DMS53 (cell line): Measurements from ENCODE around the gene PROSER3.

Source experiments
- DNase-seq: peaks from one replicate; lab custom pipeline; 2025; lab: John Stamatoyannopoulos, UW

PROSER3 gene

DNA sequence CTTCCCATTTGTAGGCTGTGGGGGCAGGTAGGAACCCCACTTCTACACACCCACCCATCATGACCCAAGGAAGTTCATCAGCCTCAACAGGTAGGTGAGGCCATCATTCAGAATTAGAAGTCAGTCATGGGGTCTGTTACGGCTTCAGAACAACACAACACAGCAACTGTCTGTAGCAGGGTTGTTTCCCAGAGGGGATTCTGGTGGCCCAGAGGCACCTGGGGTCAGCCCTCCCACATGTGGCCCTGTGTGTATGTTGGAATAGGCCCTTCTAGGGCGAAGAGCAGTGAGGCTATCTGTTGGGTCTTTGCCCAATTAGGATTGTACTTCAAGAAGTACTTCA, 19.1 kb upstream of the PROSER3 start:
- DNase-seq, result no peak

DNA sequence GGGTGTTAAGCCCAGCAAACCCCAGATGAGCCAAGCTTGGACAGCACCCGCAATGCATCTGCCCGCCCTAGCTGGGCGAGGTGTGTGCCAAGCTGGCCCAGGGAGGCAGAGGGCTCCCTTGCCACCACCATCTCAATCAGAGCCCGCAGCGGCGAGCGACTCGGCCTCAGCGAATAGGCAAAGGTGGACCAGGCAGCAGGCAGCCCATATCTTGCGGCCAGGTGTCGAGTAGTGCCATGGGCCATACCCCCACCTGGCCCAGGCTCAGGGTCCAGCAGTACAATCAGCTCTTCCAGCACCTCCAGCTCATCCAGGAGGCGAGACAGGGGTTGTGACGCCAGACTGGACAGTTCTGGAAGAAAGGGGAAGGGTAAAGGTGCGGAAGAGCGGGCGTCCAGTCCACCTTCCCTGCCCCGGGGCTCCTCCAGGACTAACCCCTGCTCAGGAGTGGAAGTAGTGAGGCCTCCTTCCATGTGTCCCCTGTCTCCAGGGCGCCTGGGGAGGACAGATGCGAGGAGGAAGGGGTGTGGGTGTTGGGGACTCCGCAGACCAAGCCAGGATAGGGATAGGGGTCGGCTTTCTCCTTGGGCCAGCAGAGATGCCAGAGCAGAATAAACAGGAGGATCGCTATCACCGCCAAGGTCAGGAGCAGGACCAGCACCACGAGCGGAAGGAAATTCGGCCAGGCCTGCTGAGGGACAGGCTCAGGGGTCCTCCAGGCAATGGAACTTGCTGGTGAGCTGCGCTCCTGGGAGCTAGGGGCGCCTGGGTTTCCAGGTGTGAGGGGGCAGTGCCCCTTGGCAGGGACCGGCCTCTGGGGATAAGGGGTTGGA, 18.5 kb upstream of the PROSER3 start:
- DNase-seq, result peak; percentile 47

DNA sequence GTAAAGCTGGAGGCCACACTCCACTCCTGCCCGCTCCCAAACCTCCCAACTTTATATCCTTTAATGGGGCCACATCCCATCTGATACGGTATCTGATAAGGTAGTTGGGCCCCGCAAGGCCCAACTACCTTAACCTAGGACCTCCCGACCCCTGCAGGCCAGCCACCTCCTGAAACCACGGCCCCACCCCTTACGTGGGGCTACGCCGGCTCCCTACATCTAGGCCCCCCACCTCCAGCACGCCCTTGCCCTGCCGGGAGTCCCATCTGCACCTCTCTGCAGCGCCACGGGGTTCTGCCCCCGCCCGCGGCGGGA, 17.9 kb upstream of the PROSER3 start:
- DNase-seq, result no peak

DNA sequence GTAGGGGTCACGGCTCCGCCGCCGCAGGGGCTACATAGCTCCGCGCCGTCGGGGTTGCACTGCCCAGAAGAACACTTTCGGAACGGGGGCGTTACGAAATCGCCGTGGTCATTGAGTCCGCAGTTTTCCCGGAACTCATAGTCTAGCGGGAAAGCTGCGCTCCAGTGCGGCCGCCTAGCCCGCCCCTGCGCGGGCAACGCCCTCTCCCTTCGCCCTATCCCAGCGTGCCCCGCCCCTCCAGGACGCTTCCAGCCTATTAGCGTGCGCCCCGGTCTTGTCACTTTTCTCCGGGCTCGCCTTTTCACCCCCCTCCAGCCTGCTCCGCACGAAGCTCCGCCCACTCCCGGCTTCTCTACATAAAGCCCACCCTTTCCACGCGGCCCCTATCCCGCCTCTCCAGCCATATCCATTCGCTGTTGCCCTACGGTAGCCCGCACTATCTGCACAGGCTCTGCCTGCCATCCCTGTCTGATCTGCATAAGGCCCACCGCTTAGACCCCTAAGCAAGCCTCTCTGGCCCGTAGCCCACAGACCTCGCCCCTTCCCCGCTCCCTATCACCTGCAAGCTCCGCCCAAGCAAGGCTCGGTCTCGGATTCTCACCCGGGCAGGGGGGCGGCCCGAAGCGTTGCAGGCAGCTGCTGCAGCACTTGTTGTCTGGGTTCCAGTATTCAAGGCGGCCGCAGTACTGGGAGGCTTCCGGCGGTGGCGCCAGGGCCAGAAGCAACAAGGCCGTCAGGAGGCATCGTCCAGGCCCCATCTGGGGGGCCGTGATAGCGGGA, 17.4 kb upstream of the PROSER3 start:
- DNase-seq, result peak; percentile 100

DNA sequence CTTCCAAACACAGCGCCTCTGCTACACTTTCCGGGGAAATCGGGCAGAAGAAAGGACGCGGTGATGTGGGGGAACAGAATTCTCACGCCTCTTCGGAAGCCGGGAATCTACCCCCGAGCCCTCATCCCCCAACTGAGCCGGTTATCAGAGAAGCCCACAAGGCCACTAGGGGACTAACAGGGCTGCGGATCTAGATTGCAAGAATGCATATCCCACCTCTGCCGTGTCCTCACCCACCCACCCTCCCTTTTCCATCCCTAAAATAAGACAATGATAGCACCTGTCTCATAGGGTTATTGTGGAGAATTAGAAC, 16.8 kb upstream of the PROSER3 start:
- DNase-seq, result no peak

DNA sequence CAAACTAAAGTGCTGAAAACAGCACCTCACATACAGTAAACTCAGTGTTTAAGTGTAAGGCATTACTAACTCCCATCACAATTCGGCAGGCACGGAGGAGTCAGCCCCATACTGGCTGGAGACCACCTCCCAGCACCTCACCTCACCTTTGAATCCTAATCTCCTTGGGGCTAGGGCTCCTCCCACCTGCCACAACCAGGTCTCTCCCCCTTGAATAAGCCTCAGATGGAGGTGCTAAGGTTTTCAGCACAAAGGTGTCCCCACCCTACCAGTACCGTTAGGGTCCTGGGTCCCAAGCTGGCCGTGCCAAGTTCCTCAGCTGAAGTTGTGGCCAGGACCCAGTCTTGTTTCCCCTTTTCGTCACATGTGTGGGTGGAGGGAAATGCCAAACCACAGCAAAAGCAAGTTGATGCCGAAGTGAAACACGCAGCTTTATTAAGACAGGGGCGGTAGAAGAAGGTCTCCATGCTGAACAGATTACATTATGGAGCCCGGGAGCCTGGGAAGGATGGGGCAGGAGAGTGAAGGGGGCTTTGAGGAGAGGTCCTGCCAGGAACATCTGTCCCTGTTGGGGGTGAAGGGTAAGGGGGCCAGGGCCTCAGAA, 15.8 kb upstream of the PROSER3 start, which contains the start of gene IGFLR1:
IGFLR1 (minus strand) TSS at position 332 of the 604 bp plus-strand sequence. CDS start 1,272 bp downstream, outside the sequence.
- no peak for DNase-seq

DNA sequence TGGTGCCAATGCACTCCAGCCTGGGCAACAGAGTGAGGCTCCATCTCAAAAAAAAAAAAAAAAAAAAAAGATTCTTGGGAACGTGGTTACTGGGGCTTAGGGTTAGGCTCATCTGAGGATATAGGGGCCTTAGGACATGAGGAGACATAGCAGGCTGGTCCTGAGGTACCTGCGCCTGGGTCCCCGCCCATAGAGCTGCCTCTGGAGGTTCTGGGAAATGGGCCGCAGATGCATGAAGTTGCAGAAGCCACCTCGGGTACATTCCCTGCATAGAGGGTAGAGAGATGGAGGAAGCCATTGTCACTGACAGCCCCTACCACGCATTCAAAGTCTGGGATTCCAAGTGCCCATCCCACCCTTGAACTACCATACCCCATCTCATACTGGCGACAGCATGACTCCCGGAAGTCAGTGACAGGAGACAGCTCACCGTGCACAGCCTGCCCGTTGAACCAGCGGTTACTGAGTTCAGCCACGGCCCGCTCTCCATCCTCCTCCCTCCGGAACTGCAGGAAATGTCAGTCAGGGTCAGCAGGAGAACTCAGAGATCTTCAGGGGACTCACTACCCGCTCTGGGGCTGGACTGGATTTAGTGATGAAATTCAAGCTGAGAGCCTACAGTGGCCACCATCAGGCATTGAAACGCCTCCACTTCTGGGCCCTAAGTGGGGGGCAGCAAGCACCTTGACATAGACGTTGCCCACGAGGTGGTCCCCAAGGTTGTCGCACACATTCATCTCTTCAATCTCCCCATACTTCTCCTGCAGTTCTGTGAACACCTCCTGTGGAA, 14.1 kb upstream of the PROSER3 start:
- DNase-seq, result no peak

DNA sequence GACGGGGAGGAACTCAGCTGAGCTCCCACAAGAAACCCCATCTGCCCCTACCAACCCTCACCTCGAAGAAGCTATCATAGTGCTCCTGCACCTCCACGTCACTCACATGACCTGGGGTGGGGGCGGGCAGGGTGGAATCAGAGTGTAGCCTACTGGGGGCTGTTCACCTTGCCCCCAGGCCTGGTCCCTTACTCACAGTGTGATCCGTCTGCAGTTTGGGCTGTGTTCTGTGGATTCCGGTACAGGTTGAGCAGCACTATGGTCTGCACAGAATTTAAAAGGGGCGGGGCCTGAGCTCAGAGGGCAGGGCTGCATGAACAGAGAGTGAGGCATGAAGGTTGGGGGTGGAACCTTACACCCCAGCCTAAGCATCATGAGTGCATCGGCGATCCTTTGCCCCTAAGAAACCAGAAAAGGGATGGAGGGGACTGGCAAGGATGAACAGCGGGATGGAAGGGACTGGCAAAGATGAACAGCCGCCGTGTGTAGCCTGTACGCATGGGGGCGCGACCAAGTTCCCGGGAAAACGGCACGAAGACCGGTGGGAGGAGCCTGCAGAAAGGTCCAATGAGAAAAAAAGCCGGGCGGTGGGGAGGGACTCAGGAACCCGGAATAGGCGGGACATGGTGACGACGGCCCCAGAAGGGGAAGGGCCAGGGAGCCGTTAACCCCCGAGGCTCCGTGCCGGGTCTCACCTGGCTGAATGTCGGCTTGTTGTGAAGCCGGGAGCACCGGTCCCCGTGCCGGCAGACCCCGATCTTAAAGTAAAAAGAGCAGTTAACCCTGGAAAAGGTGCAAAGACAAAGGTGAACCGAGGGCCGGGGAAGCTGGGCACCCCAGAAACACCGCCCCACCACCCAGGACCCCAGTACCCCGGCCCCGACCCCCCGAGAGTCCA, 13.3 kb upstream of the PROSER3 start:
- DNase-seq, result peak; percentile 100

DNA sequence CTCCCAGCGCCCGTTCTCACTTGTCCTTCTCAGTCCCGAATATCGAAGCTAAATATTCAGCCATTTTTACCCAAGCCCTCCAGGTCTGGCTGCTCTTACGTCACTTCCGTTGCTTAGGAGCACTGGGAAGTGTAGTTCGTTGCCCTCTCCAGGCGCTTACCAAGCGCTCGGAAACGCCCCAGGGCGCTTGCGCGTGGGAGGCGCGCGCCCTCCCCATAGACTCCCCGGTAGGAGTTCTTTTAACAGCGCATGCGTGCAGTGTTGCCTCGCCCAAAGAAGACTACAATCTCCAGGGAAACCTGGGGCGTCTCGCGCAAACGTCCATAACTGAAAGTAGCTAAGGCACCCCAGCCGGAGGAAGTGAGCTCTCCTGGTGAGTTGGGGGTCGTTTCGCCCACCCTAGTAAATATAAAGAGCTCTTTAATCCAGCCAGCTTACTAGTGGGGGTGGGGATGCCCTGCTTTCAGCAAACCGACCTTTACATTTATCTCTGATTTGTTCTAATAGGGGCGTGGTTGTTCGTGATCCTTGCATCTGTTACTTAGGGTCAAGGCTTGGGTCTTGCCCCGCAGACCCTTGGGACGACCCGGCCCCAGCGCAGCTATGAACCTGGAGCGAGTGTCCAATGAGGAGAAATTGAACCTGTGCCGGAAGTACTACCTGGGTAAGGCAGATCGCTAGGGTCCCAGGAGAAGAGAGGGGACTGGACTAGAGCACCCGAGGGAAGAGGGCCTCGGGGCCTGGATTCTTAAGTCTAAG, 12.5 kb upstream of the PROSER3 start, which contains the start of the genes PSENEN and U2AF1L4:
PSENEN (plus strand) TSS at position 324 of the 759 bp plus-strand sequence; CDS start at position 604, 280 bp downstream.
U2AF1L4 (minus strand) TSS at position 91 of the 759 bp plus-strand sequence; CDS start at position 64, 27 bp downstream.
- DNase-seq, result peak; percentile 100

DNA sequence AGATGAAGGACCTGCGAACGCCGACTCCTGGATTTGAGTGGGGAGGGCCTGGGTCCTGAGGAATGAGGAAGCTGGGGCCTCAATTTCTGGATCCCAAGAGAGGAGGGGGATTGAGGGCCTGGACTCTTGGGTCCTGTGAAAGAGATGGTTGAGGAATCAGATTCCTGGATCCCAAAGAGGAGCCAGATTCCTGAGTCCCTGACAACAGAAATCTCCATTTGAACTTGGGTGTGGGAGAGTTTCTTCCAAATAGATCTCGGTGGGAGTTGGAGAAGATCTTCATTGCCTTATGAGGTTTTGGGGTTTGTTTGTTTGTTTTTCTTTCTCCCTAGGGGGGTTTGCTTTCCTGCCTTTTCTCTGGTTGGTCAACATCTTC, 11.9 kb upstream of the PROSER3 start:
- no peak for DNase-seq

DNA sequence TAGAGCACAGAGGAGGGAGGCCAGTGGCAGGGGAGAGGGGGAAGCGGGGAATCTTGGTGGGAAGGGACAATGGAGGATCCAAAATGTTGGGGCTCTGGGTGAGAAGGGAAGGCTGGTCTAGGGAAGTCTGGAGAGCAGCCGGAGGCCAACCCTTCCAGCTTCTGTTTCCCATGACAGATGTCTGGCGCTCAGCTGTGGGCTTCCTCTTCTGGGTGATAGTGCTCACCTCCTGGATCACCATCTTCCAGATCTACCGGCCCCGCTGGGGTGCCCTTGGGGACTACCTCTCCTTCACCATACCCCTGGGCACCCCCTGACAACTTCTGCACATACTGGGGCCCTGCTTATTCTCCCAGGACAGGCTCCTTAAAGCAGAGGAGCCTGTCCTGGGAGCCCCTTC, 11.4 kb upstream of the PROSER3 start:
- DNase-seq, result no peak

DNA sequence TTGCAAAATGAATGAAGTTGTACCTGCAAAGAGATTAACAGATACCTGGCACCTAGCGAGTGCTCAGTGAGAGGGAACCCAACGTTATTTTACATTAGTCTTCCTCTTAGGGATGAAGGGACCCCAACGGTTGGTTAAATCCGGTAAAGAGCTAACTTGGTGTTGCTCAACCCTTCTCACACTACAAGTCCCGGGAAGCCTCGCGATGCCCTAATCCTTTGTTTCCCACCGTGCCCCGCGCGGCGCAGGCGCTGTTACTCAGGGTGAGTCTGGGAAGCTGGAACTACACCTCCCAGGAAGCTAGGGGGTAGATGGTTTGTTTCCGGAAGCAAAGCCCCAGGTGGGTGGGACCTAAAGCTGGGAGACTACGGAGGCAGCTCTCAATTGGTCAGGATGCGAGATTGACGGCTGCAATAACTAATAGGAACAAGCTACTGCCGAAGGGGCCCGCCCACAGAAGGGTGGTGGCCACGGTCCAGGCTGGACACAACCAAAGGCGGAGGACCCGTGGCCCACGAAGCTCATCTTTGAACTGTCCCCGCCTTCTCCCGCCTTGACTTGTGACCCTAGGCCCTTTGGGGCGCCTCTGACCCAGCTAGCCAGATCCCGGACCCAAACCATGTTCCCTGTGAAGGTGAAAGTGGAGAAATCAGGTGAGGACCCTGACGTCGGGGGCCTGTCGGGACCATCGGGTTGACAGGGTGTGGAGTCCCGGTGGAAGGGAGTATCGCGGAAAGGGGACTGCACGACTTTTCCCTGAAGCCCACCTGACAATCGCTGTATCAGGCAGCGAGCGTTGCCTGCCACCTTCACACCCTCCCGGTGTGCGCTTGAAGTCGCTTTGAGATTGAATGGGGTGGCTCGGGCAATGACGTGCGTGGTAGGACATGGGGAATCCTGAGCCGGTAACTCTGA, 9.6 kb upstream of the PROSER3 start, which contains the start of gene LIN37:
LIN37 (plus strand) TSS at position 471 of the 915 bp plus-strand sequence; CDS start at position 620, 149 bp downstream.
- peak; percentile 100 for DNase-seq

DNA sequence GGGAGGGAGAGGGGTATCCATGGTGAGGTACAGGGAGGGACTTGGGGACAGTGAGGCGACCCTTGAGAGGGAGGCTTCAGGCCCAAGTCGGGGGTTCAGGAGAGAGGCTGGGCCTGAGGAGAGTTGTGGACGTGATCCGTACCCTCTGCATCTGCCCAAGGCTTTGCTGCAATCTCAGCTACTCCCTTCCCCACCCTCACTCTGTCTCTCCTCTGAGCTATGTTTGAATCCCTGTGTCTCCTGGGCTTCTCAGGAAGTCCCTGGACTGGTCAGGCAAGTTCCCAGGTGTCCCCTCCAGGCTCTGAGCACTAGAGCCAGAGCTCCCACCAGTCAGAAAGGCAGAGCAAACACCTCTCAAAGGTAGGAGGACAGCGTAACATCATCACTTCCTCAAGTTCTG, 7.8 kb upstream of the PROSER3 start:
- peak; percentile 52 for DNase-seq

DNA sequence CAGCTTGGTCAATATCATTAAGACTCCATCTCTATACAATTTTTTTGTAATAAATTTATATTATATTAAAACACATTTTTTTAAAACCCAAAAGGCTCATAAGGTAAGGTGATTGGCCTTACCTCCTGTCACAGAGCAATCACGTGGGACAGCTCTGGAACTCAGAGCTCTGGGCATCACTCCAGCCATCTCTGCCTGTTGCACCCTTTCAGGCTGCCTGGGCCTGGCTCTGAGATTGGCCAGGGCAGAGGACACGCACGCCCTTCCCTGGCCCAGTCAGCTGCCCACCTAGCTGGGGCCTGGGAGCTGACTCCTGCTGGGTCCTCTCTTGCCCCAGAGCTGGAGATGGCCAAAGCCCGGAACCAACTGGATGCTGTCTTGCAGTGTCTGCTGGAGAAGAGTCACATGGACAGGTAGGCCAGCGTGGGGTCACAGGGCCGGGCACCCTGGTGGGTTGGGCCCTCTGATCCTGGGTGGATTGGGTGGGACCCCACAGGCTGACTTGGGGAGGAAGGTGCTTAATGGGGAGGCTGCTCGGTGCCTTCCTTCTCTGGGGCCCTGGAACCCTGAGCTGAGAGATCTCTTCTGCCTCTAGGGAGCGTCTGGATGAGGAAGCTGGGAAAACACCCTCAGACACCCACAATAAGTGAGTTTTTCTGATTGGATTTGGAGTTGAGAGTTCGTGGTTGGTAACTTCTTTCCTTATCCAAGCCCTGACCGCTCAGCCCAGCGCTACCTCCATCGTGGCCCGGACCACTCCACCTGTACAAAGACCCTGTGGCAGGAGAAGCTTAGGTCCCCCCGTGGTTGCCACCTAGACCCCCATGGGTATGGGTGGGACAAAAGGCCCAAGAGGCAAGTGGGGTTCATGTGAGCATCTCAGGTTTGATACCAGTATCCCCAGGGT, 5.9 kb upstream of the PROSER3 start:
- DNase-seq, result no peak

DNA sequence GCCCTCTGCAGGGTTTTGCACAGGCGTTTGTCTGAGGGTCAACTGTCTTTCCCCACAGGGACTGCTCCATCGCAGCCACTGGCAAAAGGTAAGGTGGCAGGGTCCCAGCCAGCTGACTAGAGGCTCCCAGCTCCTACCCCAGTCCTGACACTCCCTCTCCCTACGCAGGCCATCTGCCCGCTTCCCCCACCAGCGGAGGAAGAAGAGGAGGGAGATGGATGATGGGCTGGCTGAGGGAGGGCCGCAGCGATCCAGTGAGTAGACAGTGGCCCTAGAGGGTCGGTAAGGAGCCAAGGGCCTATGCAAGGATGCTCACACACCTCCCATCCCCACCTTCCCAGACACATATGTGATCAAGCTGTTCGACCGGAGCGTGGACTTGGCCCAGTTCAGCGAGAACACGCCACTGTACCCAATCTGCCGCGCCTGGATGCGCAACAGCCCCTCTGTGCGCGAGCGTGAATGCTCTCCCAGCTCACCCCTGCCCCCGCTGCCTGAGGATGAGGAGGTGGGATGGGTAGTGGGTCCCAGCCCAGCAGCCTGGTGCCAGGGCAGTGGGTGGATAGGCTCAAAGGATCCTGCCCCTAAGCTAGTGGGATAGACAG, 5.1 kb upstream of the PROSER3 start:
- no peak for DNase-seq

DNA sequence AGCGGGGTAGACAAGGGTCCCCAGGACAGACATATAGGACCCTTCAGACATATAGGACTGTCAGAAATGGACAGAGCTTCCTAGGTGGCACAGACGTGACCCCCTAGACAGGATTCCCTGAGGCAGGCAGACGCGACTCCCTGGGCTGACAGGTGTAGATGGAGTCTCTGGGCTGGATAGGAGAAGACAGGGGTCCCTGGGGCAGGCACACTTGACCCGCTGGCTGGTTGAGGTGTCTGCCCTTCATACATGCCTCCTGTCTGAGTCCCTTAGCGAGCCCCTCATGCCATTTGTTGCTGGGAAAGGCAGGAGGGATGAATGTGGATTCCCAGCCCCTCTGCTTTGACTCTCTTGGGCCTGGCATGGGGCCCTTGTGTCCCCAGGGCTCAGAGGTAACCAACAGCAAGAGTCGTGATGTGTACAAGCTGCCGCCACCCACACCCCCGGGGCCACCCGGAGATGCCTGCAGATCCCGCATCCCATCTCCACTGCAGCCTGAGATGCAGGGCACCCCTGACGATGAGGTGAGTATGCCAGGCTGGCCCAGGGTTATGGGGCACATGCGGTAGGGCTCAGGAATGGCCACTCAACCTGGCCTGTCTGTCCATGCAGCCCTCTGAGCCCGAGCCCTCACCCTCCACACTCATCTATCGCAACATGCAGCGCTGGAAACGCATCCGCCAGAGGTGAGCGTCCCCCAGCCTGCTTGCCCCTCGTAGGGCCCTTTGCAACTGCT, 4.2 kb upstream of the PROSER3 start:
- no peak for DNase-seq
